HuH-7.5 (cell line): ENCODE measurements around the gene UGT2B28.
"Not testable (repeated sequence)": the region's sequence is repeated elsewhere in the genome, so short reads cannot be mapped to it uniquely, and the experiment has no call there.

ENCODE experiments used
- DNase-seq: peaks from one replicate; pipeline ENCODE4 v3.0.0; 2011; ENCODE audit warnings: low spot score

UGT2B28 gene

DNA sequence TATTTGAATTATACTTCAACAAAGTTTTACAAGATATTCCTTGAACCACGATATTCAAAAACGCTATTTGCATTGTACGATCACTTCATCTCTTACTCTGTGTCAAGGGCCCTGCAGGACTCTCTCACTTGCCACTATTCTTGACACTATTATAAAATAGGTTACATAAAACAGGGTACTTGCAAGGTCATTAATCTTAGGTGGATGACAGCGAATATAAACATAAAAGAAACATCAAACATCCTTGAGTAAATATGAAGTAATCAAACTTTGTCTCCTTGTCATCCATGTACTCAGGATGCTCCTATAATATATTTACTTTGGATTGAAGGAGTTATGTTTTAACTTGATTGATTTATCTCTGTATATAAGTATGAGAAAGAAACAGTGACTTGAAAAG is at the start of gene UGT2B28:
Gene UGT2B28, plus strand, starts transcription at position 395 of the 400 bp plus-strand sequence. CDS start 26 bp downstream, outside the sequence.
- DNase-seq = not testable (repeated sequence)

DNA sequence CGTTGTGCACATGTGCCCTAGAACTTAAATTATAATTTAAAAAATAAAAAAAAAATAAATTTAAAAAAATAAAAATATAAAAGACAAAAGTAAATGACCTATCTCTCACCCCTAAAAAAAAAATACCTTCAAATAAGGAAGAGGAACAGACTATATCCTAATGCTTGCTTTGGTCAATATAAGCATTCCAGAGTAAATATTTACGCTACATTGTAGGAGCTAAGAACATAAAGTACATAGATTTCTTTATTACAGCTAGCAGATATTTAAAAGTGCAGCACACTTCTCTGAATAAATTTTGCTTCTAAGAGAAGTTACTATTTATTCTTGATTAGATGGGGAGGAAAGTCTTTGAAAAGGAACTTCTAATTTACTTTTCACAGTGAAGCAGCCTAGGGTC is 41.2 kb upstream of the UGT2B28 start:
- DNase-seq = no peak

DNA sequence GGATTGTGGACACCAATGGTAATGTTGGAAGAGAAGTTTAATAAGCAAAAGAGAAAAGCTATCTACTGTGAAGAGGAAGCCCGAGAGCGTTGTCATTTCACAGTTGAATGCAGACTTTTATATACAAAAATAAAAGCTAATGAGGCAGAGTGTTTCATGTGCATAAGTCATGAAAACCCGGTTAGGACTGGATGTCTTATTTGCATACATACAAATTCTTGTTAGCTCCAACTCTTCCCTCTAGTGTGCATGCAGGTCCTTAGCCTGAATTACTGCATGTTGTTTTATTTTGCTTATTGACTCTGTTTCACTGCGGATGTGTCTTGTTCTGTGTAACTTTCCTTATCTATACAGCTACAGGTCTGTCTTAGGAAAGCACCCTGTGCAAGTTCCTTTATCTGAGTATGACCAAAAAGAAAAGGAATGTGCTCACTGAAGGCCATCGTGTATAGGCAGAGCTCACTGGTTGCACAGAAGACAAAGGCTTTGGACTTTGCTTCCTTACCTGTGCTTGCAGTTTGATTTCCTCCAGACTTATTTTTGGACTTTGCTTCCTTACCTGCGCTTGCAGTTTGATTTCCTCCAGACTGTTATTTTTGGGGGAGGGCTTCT is 40.6 kb upstream of the UGT2B28 start:
- no peak for DNase-seq

DNA sequence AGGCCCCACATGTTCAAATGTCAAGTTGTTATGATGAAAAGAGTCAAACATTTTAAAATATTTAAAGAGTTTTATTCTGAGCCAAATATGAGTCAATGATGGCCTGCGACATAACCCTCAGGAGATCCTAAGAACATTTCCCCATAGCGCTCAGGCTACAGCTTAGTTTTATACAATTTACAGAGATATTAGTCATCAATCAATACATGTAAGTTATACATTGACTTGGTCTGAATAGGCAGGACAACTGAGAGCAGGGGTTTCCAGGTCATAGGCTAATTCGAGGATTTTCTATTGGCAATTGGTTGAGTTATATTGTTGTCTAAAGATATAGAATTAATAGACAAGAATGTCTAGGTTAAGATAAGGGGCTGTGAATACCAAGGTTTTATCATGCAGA is 39.5 kb upstream of the UGT2B28 start:
- DNase-seq = not testable (repeated sequence)

DNA sequence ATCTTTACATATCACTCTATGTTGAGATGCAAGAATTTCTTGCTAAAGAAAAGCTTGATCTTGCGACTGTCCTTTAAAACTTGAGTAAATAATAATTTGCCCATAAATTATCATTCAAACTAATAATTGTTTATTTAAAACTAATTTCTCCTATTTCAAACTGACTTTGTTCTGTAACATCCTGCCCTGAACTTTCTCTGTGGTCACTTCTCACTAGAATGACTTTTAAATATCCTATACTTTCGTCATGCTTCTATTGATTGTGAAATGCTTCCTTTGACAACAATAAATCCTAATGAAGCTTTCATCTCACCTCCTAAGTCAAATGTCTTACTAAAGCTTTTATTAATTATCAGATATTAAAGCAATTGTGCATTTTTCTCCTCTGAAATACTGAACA is 38.5 kb upstream of the UGT2B28 start:
- not testable (repeated sequence) for DNase-seq

DNA sequence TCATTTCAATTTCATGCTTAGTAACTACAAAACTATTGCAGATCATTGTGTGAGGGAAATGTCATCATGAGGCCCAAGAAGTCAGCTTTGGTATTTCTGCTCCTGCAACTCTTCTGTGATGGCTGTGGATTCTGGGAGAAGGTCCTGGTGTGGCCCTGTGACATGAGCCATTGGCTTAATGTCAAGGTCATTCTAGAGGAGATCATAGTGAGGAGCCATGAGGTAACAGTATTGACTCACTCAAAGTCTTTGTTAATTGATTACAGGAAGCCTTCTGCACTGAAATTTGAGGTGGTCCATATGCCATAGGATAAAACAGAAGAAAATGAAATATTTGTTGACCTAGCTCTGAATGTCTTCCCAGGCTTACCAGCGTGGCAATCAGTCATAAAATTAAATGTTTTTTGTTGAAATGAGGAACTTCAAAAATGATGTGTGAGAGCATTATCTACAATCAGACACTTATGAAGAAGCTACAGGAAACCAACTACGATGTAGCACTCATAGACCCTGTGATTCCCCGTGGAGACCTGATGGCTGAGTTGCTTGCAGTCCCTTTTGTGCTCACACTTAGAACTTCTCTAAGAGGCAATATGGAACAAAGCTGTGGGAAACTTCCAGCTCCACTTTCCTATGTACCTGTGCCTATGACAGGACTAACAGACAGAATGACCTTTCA is 37.6 kb upstream of the UGT2B28 start:
- DNase-seq = not testable (repeated sequence)

DNA sequence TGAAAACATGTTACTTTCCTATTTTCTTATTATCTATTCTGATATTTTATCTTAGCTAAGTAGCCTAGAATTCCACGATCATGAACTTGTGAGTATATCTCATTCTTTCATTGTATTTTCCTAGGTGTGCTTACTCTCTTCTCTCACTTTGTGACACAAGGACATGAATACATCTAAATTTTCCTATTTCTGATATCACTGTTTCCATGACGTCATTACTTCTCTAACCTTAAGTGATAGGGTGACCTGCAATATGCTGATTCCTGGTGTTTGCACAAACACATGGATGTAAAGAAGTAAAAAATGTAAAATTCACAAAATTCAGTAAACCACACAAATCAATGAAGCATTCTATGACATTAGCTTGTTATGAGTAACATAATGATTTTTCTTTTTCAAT is 29.4 kb upstream of the UGT2B28 start:
- not testable (repeated sequence) for DNase-seq

DNA sequence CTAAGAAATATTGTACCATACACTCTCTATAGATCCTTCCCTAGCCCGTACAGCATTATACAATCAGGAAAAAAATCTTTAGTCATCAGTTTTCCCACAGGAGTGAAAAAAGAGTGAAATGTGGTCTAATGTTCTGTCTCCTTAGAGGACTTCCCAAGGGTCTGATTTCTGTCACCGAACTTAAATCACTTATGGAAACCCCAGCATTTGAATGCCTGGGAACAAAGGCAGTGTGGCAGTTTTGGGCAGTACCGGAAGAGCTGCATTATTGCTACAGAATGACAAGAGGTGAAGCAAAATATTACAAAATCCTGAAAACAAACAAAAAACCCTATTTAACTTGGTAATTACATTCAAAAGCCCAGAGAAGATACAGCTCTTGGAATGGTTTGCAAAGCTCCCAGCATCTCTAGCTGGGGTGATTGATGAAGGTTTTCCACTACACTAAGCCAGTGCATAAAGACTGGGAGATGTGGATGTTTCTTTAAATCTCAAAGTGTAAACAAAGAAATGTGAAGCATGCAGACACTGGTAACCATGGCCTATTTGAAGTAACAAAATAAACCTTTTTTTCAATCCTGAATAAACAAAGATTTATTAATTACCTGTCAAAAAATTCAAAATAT is 27.0 kb upstream of the UGT2B28 start:
- DNase-seq = not testable (repeated sequence)

DNA sequence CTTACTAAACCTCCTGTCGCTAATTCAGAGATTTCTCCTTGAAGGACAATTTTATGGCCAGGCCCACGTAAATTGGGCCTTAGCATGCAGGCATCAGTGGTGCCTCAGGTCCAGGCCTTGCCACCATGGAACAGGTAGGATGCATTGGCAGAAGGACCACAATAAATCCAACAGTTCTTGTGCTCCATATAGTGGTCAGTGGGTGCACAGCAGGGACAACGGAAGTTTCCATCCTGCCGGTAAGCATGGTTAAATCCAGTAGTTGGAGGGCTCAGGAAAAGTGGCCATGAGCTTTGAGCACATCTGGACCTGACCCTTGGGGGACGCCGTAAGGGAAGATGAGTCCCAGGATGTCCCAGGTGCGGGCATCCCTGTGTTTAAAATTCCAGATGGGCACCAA is 11.7 kb upstream of the UGT2B28 start:
- not testable (repeated sequence) for DNase-seq

DNA sequence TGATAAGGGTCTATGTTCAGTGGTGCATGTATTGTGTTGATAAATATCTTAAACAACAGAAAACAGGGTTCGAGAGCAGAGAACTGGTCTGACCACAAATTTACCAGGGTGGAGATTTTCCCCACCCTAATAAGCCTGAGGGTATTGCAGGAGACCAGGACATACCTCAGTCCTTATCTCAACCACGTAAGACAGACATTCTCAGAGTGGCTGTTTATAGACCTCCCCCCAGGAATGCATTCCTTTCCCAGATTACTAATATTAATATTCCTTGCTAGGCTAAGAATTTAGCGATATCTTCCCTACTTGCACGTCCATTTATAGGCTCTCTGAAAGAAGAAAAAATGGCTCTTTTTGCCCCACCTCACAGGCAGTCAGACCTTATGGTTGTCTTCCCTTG is 16.1 kb downstream of the UGT2B28 start:
- not testable (repeated sequence) for DNase-seq

DNA sequence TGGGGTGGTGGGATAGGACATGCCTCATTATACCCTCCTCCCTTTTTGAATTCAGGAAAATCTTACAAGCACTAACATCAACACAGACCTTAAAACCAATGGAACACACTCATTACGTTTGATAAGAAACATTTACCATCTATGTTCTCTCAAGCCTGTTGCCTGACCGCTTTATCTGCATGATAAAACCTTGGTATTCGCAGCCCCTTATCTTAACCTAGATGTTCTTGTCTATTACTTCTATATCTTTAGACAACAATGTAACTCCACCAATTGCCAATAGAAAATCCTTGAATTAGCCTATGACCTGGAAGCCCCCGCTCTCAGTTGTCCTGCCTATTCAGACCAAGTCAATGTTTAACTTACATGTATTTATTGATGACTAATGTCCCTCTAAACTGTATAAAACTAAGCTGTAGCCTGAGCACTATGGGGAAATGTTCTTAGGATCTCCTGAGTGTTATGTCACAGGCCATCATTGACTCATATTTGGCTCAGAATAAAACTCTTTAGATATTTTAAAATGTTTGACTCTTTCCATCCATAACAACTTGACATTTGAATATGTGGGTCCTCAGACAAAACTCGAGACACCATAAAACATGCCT is 28.3 kb downstream of the UGT2B28 start:
- not testable (repeated sequence) for DNase-seq

DNA sequence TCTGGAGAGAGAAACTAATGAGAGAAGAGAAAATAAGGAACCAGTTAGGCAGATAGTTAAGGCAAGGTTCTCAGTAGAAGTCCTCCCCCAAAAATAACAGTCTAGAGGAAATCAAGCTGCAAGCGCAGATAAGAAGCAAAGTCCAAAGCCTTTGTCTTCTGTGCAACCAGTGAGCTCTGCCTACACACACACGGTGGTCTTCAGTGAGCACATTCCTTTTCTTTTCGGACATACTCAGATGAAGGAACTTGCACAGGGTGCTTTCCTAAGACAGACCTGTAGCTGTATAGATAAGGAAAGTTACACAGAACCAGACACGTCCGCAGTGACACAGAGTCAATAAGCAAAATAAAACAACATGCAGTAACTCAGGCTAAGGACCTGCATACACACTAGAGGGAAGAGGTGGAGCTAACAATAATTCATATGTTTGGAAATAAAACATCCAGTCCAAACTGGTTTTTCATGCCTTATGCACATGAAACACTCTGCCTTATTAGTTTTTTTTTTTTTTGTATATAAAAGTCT is 29.3 kb downstream of the UGT2B28 start:
- not testable (repeated sequence) for DNase-seq

DNA sequence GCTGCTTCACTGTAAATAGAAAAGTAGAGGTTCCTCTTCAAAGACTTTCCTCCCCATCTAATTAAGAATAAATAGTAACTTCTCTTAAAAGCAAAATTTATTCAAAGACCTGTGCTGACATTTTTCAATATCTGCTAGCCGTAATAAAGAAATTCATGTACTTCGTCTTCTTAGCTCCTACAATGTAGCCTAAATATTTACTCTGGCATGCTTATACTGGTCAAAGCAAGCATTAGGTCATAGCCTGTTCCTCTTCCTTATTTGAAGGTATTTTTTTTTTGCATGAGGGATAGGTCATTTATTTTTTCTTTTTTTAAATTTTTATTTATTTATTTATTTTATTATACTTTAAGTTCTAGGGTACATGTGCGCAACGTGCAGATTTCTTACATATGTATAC is 30.0 kb downstream of the UGT2B28 start:
- not testable (repeated sequence) for DNase-seq

DNA sequence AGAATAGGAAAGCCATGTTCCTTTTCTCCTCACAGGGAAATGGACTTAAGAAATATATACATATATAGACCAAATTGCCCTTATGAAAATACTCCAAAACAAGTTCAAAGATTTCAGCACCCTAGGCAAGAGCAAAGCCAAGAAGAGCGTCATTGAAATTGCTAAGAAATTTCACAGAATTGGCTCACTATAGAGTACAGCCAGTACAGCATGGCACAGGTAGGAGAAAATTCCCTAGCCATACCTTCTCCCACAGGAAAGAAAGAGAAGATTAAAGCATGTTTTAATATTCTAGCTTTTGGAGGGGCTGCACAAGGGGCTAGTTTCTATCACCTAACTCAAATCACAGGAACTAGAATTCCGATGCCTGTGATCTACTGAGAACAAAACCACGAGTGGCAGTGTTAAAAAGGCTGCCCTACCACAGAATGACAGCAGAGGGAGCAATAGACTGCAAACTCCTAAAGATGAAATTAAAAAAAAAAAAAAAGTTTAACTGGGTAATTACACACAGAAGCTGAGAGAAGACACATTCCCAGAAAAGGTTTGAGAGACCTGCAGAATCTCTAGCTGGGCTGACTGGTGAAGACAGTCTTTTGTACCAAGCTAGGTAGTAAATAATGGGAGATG is 37.5 kb downstream of the UGT2B28 start:
- DNase-seq = not testable (repeated sequence)

DNA sequence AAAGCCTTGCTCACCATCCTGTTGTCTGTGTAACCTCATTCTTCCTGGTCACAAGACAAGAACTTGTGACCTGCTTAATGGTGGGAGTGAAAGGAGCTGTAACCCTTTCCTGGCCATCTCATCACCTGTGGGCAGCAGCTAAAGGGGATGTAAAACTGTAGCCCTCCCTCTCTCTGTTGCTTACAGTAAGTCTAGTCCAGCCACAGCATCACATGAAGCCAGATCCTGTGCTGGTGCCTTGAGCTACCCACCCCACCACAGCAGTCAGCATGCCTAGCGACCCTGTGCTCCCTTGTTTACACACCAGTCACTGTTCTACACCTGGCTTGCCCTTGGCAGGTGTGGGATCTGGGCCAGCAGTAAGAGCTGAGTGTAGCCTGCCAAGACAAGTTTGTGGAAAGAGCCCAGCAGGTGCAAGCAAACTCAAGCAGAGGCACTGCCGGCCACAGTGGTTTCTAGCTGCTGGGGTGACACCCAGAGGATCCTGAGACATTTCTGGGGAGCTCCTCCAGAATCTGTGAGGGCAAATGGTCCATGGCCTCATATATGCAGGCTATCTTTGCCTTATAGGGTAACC is 41.0 kb downstream of the UGT2B28 start:
- no peak for DNase-seq

DNA sequence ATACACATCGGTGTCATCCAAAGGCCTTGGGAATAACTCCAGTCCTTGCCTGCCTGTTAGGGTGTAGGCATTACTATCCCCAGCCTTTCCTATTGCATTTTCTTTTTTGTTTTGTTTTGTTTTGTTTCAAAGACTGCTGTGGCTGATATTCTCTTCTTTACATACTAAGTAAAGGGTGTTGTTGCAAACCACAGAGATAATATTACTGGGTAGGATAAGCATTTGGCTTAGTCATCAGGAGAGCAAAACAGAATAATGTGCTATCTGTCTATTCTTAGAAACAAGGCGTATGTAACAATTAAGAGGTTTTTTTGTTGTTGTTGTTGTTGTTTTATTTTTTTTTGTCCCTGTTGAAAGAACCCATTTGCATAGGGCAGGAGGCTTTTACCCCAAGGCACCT is 41.8 kb downstream of the UGT2B28 start:
- DNase-seq = no peak

DNA sequence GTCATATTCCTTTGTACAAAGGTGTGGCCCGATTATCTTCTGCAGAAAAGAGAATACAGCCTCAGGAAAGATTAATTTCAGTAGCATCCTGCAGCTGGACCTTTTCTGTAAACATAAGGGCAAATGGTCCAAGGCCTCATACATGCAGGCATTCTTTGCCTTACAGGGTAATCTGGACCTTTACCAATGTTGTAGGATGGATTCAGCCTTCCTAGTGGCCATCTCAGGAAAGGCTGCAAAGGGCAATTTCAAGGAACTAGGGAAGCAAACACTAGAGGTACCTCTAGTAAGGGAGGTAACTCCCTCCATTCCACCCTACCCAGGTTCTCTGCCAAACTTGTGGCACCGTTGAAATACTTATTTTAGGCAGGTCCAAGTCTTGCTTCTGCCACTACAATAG is 43.0 kb downstream of the UGT2B28 start:
- no peak for DNase-seq

DNA sequence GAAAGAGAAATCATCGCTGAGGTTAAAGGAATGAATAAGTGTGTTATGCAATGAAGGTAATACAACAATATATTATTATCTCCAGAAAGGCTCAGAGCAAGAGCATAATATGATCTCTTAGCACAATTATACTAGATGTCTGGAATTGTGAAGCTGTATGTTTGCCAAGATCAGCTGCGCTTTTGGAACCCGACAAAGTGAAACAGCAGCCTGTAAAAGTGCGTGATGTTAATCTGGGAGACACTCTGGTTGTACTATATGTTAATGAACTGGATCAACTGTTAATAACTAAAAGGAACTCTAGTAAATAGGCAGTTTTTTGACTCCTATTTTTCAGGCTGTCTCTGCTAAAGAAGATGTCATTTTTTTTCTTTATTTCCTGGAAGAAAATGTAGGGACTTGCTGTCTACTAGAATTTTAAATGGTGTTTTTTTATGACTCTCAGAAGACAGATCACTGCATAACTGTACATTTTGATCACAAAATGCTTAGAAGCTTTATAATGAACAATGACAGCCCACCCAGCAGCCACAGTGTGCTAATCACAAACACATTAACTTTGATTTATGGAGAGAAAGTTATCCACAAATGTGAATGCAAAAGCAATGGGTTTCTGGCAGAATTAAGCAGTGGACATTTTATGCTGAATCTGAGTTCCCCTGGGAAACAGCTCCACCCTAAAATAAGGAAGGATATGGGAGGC is 50.2 kb downstream of the UGT2B28 start:
- no peak for DNase-seq

DNA sequence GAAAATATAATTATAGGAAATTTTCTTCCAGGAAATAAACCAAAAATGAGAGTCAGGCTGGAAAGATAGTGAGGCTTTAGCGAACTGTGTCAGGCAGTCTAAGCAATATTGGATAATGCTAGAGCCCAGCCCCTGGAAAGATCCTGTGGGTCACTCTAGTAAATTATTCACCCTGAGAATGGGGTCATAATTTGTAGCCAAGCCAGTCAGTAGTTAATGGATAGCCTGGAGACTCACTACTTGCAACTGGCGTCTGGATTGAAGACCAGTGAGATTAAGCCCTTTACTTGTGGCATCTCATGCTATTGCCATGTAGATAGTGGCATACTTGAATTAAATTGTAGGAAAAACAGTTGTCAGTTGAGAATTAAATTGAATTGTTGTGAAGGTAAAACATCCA is 51.0 kb downstream of the UGT2B28 start:
- not testable (repeated sequence) for DNase-seq

DNA sequence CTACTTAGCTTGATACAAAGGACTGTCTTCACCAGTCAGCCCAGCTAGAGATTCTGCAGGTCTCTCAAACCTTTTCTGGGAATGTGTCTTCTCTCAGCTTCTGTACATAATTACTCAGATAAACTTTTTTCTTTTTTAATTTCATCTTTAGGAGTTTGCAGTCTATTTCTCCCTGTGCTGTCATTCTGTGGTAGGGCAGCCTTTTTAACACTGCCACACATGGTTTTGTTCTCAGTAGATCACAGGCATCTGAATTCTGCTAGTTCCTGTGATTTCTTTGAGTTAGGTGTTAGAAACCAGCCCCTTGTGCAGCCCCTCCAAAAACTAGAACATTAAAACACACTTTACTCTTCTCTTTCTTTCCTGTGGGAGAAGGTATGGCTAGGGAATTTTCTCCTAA is 55.2 kb downstream of the UGT2B28 start:
- DNase-seq = not testable (repeated sequence)

DNA sequence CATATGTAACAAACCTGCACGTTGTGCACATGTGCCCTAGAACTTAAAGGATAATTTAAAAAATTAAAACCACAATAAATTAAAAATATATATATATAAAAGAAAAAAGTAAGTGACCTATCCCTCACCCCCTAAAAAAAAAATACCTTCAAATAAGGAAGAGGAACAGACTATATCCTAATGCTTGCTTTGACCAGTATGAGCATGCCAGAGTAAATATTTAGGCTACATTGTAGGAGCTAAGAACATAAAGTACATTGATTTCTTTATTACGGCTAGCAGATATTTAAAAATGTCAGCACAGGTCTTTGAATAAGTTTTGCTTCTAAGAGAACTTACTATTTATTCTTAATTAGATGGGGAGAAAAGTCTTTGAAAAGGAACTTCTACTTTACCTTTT is 62.8 kb downstream of the UGT2B28 start:
- DNase-seq = not testable (repeated sequence)
